ENCODE measurements around the gene IL5.
A peak's percentile ranks its signal among the peaks of the same experiment; 100 is the strongest.
"Not testable (repeated sequence)": the region's sequence is repeated elsewhere in the genome, so short reads cannot be mapped to it uniquely, and the experiment has no call there.

The IL5 gene

GRCh38 chr5:132543472-132544201 is at the start of gene IL5:
Gene IL5 (minus strand): TSS chr5:132543522. CDS start chr5:132543478, 44 bp downstream.
- no peak for DNase-seq

GRCh38 chr5:132592521-132592920 is 49.2 kb upstream of the IL5 start:
- no peak for DNase-seq

- no peak for DNase-seq
These were observed 47.8 kb upstream of the IL5 start for GRCh38 chr5:132591145-132591544.

GRCh38 chr5:132589467-132589866 is 46.1 kb upstream of the IL5 start:
- no peak for DNase-seq

- no peak for DNase-seq
These were observed 42.7 kb upstream of the IL5 start for GRCh38 chr5:132586063-132586462.

GRCh38 chr5:132584560-132584959 is 41.2 kb upstream of the IL5 start:
- DNase-seq, result not testable (repeated sequence)

- DNase-seq, result no peak
These were observed 32.8 kb upstream of the IL5 start for GRCh38 chr5:132576123-132576522.

GRCh38 chr5:132566657-132567056 is 23.3 kb upstream of the IL5 start:
- no peak for DNase-seq

- DNase-seq, result not testable (repeated sequence)
These were observed 21.2 kb upstream of the IL5 start for GRCh38 chr5:132564555-132564954.

- no peak for DNase-seq
These were observed 18.3 kb upstream of the IL5 start for GRCh38 chr5:132561601-132562000.

GRCh38 chr5:132559383-132560060 is 16.2 kb upstream of the IL5 start:
- no peak for DNase-seq

- no peak for DNase-seq
These were observed 14.3 kb upstream of the IL5 start for GRCh38 chr5:132557478-132558172.

- peak; percentile 45 for DNase-seq
These were observed 13.6 kb upstream of the IL5 start, which contains the start of gene RAD50 for GRCh38 chr5:132556763-132557477. Gene RAD50 (plus strand): TSS chr5:132556977. CDS start chr5:132557325, 348 bp downstream.

GRCh38 chr5:132556153-132556762 is 12.9 kb upstream of the IL5 start:
- no peak for DNase-seq

- DNase-seq, result no peak
These were observed 6.3 kb upstream of the IL5 start for GRCh38 chr5:132549576-132549975.

- not testable (repeated sequence) for DNase-seq
These were observed 5.5 kb upstream of the IL5 start for GRCh38 chr5:132548834-132549233.

GRCh38 chr5:132547269-132547668 is 3.9 kb upstream of the IL5 start:
- DNase-seq, result no peak

- no peak for DNase-seq
These were observed 2.8 kb upstream of the IL5 start for GRCh38 chr5:132546108-132546507.

- no peak for DNase-seq
These were observed 2.6 kb downstream of the IL5 start for GRCh38 chr5:132540764-132541163.

- no peak for DNase-seq
These were observed 3.2 kb downstream of the IL5 start for GRCh38 chr5:132540149-132540548.

- DNase-seq, result no peak
These were observed 3.6 kb downstream of the IL5 start for GRCh38 chr5:132539716-132540115.

GRCh38 chr5:132530946-132531345 is 12.4 kb downstream of the IL5 start:
- DNase-seq, result no peak
